ENCODE results near the gene TIMM8B.

- TF ChIP-seq TAF1 (IDR thresholded peaks at IDR 0.05; ENCODE audit: low read depth) (no peak), CTCF (IDR thresholded peaks at IDR 0.05; ENCODE audit: poor library complexity, severe bottlenecking) (no peak), POLR2AphosphoS5 (IDR thresholded peaks at IDR 0.05) (no peak), EZH2 (IDR thresholded peaks at IDR 0.05; ENCODE audit: borderline replicate concordance, insufficient read depth, low read length, poor library complexity, severe bottlenecking) (no peak), EP300 (conservative IDR thresholded peaks at IDR 0.05; ENCODE audit: poor library complexity, severe bottlenecking) (no peak)
Observed at GRCh38 chr11:112096194-112096593, 9.6 kb upstream of the TIMM8B start.
